Colon (tissue), 2 donors: ENCODE measurements around the gene DHRS11.

ENCODE experiments used
- FAIRE-seq: peaks from 2 replicates; lab custom pipeline; 2012; peaks lifted over from hg19 to GRCh38; lab: Jason Lieb, UNC
- donor health status: control.
- donor health status: control.

DHRS11 gene

GRCh38 chr17:36591434-36592315 is at the start of gene DHRS11:
Gene DHRS11, plus strand, starts transcription at chr17:36591879. Its CDS starts 131 bp downstream, at chr17:36592010.
- no peak for FAIRE-seq

- no peak for FAIRE-seq
Measured at GRCh38 chr17:36542755-36543154, 48.9 kb upstream of the DHRS11 start.

GRCh38 chr17:36544044-36544306 is 47.7 kb upstream of the DHRS11 start:
- no peak for FAIRE-seq

GRCh38 chr17:36544307-36545076 is 47.2 kb upstream of the DHRS11 start, which contains the start of gene GGNBP2:
Gene GGNBP2, plus strand, starts transcription at chr17:36544919. Its CDS starts 806 bp downstream, at chr17:36545725.
- FAIRE-seq, result no peak

- FAIRE-seq, result no peak
Measured at GRCh38 chr17:36545077-36545464, 46.6 kb upstream of the DHRS11 start.

- no peak for FAIRE-seq
Measured at GRCh38 chr17:36545465-36546417, 45.9 kb upstream of the DHRS11 start.

GRCh38 chr17:36546418-36547093 is 45.1 kb upstream of the DHRS11 start:
- FAIRE-seq, result no peak

GRCh38 chr17:36547776-36548175 is 43.9 kb upstream of the DHRS11 start:
- FAIRE-seq, result no peak

- FAIRE-seq, result no peak
Measured at GRCh38 chr17:36550491-36551417, 40.9 kb upstream of the DHRS11 start.

GRCh38 chr17:36553459-36553858 is 38.2 kb upstream of the DHRS11 start:
- FAIRE-seq, result no peak

GRCh38 chr17:36566081-36566480 is 25.6 kb upstream of the DHRS11 start:
- no peak for FAIRE-seq

GRCh38 chr17:36575028-36575427 is 16.7 kb upstream of the DHRS11 start:
- no peak for FAIRE-seq

- FAIRE-seq, result no peak
Measured at GRCh38 chr17:36576793-36577192, 14.9 kb upstream of the DHRS11 start.

- no peak for FAIRE-seq
Measured at GRCh38 chr17:36578671-36579070, 13.0 kb upstream of the DHRS11 start.

GRCh38 chr17:36583787-36584186 is 7.9 kb upstream of the DHRS11 start:
- FAIRE-seq, result no peak

- FAIRE-seq, result no peak
Measured at GRCh38 chr17:36586138-36586537, 5.5 kb upstream of the DHRS11 start.

- FAIRE-seq, result no peak
Measured at GRCh38 chr17:36590082-36590481, 1.6 kb upstream of the DHRS11 start.

GRCh38 chr17:36592316-36592715 is 637 bp downstream of the DHRS11 start:
- no peak for FAIRE-seq

GRCh38 chr17:36592716-36593321 is 1.1 kb downstream of the DHRS11 start:
- FAIRE-seq, result no peak

- no peak for FAIRE-seq
Measured at GRCh38 chr17:36593656-36594316, 2.1 kb downstream of the DHRS11 start.
